ENCODE data around the gene PIP5K1C.
"Not testable (repeated sequence)": the region's sequence is repeated elsewhere in the genome, so short reads cannot be mapped to it uniquely, and the experiment has no call there.

PIP5K1C gene

DNA sequence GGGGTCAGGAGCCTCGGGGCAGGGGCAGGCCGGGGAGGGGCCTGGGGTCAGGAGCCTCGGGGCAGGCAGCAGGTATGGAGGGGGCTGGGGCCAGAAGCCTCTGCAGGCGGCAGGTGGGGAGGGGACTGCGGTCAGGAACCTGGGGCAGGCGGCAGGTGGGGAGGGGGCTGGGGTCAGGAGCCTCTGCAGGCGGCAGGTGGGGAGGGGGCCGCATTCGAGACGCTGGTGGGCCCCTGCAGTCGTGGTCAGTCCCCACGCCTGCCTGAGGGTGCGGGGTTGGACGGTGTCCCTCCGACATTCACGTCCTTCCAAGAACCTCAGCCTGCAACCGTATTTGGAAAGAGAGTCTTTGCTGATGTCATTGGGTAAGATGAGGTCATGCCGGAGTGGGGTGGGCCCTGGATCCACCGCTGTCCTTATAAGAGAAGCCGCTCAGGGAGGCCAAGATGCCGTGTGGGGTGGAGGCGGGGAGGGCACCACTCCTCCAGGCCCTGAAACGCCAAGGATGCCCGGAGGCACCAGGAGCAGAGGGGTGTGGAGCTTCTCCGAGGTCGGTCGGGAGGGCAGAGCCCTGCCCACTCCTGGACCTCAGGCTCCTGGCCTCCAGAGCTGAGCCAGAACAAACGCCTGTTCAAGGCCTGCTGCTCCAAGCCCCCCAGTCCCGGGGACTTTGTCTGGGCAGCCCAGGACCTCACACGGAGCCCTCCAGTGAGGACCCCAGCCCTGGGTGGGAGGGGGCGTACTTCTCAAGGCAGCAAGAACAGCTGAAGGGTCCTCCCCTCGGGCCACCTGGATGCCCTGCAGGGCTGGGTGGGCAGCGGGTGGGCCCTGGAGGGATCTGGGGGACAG is 30.1 kb downstream of the PIP5K1C start:
- peaks cover 2% of the 10 kb centered on the region for H3K36me3 ChIP-seq (ENCODE audit: control insufficient read depth, insufficient read depth, low read length)
- no peak for DNase-seq (ENCODE audit: extremely low read depth, insufficient read length)
- H3K4me3 ChIP-seq (replicated peaks; ENCODE audit: low read depth, low read length) = no peak overlapping the region; the same call in 1 of the 2 replicates
- TF ChIP-seq, protein P1, sequence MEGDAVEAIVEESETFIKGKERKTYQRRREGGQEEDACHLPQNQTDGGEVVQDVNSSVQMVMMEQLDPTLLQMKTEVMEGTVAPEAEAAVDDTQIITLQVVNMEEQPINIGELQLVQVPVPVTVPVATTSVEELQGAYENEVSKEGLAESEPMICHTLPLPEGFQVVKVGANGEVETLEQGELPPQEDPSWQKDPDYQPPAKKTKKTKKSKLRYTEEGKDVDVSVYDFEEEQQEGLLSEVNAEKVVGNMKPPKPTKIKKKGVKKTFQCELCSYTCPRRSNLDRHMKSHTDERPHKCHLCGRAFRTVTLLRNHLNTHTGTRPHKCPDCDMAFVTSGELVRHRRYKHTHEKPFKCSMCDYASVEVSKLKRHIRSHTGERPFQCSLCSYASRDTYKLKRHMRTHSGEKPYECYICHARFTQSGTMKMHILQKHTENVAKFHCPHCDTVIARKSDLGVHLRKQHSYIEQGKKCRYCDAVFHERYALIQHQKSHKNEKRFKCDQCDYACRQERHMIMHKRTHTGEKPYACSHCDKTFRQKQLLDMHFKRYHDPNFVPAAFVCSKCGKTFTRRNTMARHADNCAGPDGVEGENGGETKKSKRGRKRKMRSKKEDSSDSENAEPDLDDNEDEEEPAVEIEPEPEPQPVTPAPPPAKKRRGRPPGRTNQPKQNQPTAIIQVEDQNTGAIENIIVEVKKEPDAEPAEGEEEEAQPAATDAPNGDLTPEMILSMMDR (IDR thresholded peaks at IDR 0.05; ENCODE audit: insufficient read depth, low read length, poor library complexity, severe bottlenecking) = no peak
- no peaks in the 10 kb centered on the region for H3K27me3 ChIP-seq (replicated peaks; ENCODE audit: control insufficient read depth, insufficient read depth, low read length)

DNA sequence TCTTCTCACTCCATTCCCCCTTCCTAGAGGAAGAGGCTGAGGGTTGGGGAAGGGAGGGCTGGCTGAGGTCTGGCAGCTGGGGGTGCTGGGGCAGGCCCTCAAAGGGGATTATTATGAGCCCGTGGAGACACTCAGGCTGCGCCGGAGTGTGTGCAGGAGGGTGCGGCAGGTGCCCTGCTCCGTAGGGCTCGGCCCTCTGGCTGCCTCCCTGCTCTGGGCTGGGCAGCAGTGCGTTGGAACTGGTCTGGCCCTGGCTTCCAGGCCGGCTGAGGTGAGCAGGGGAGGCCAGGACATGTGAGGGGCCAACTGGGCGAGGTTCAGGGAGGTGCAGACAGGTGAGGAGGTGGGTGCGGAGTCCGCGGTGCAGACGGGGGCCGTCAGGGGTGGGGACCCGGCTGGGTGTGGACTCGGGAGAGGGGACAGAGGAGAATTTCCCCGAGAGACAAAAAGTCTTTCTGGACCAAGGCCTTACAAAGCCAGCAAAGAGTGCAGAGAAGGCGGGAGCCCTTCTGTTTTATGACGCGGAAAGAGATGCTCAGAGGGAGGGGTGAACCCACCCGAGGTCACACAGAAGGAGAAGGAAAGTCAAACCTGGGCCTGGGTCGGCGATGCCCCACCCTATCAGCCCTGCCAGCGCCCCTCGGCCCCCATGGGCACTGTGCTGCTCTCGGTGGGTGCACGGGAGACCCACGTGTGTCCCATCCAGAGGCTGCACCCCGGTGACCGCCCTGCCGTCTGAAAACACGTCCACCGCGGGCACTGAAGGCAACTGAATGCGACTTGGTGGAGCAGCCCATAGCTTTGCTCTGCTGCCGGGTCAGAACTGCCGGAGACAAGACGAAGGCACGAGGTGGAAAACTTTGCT is 31.0 kb downstream of the PIP5K1C start:
- Histone ChIP-seq H3K36me3 (ENCODE audit: control insufficient read depth, insufficient read depth, low read length) (peaks cover 2% of the 10 kb centered on the region), H3K27me3 (replicated peaks; ENCODE audit: control insufficient read depth, insufficient read depth, low read length) (no peaks in the 10 kb centered on the region), H3K4me3 (replicated peaks; ENCODE audit: low read depth, low read length) (no peak overlapping the region)
- TF ChIP-seq, protein P1 (IDR thresholded peaks at IDR 0.05; ENCODE audit: insufficient read depth, low read length, poor library complexity, severe bottlenecking) = no peak
- no peak for DNase-seq (ENCODE audit: extremely low read depth, insufficient read length)

DNA sequence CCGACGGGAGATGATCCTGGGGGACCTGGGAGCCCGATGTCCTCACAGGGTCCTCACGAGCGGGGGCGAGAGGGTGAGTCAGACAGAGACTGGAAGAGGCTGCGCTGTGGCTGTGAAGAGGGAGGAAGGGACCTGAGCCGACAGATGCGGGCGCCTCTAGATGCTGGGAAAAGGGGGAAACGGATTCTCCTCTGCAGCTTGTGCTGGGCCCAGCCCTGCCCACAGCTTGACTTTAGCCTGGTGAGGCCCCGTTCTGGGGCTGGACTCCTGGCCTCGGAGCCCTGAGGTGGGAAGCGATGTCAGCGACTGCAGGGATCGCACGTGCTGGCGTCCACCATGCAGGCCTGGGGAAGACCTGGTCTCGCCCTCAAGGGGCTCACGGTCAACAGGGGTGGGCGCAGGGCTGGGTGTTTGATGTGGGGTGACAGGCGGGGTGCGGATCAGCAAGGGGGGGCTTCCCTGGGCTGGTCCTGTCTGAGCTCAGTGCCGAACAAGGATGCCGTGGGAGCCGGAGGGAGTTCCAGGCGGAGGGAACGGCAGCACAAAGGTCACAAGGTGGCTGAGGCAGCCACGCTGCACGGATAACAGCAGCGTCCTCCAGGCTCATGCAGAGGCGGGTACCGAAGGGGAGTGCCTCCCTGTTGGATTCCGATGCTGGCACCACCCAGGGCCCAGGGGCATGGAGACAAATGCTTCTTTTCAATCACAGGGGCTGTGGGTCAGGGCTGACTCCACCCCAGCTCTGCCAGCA is 31.8 kb downstream of the PIP5K1C start:
- no peak overlapping the region for H3K4me3 ChIP-seq (replicated peaks; ENCODE audit: low read depth, low read length)
- H3K27me3 ChIP-seq (replicated peaks; ENCODE audit: control insufficient read depth, insufficient read depth, low read length) = no peaks in the 10 kb centered on the region
- peaks cover 5% of the 10 kb centered on the region for H3K36me3 ChIP-seq (ENCODE audit: control insufficient read depth, insufficient read depth, low read length)
- TF ChIP-seq, protein P1 (IDR thresholded peaks at IDR 0.05; ENCODE audit: insufficient read depth, low read length, poor library complexity, severe bottlenecking) = no peak
- DNase-seq (ENCODE audit: extremely low read depth, insufficient read length) = no peak

DNA sequence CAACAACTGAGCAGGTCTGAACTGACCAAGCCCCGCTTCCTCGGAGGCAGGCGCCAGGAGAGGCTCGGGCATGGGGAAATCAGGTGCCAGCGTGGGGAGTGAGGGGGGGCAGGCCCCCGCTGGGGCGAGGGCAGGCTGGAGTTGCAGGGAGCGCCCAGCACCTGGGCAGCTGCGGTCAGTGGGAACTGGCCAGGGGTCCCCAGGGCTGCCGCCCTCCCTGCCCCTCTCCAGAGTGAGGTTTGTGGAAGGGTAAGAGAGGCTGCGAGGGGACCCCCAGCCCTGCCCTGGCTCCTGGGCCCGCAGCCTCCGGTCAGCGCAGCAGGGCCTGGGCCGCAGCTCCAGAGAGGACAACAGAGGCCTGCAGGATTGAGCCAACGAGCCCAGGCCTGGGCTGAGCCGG is 32.5 kb downstream of the PIP5K1C start:
- DNase-seq (ENCODE audit: extremely low read depth, insufficient read length) = no peak
- Histone ChIP-seq H3K27me3 (replicated peaks; ENCODE audit: control insufficient read depth, insufficient read depth, low read length) (no peaks in the 10 kb centered on the region), H3K36me3 (ENCODE audit: control insufficient read depth, insufficient read depth, low read length) (peaks cover 5% of the 10 kb centered on the region), H3K4me3 (replicated peaks; ENCODE audit: low read depth, low read length) (no peak overlapping the region)
- TF ChIP-seq, protein P1 (IDR thresholded peaks at IDR 0.05; ENCODE audit: insufficient read depth, low read length, poor library complexity, severe bottlenecking) = no peak

DNA sequence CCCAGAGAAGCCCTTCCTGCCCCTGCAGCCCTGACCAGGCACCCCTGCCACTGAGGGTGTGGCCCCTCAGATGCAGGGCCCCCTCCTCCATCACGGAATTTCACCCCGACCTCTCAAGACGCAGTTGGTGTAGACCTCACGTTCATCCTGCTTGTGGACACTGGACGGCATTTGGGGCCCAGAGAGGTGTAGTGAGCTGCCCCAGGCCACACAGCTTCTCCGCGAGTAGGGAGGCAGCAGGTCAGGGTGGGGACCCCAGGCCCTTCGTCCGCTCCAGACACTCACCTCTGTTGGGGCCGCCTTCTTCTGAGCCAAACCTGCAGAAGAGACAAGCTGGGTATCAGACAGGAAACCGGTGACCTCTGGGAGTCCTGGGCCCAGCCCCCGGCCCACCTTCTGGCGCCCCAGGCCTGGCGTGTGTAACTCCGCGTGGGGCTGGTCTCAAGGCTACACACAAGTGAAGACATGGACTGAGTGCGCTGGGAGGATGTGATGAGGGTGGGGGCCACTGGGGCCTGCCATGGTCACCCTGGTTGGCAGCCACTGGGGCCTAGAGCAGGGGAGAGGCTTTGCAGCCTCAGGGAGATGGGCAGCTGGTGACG is 33.1 kb downstream of the PIP5K1C start:
- Histone ChIP-seq H3K36me3 (ENCODE audit: control insufficient read depth, insufficient read depth, low read length) (peaks cover 5% of the 10 kb centered on the region), H3K4me3 (replicated peaks; ENCODE audit: low read depth, low read length) (no peak overlapping the region), H3K27me3 (replicated peaks; ENCODE audit: control insufficient read depth, insufficient read depth, low read length) (no peaks in the 10 kb centered on the region)
- no peak for DNase-seq (ENCODE audit: extremely low read depth, insufficient read length)
- TF ChIP-seq, protein P1 (IDR thresholded peaks at IDR 0.05; ENCODE audit: insufficient read depth, low read length, poor library complexity, severe bottlenecking) = no peak

DNA sequence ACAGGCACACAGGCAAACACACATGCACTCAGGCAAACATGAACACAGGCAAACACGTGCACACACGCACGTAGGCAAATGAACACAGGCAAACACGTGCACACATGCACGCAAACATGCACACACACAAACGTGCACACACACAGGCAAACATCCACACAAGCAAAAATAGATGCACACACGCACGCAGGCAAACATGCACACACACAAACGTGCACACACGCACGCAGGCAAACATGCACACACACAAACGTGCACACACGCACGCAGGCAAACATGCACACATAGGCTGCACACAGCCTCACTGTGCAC is 33.8 kb downstream of the PIP5K1C start:
- H3K27me3 ChIP-seq (replicated peaks; ENCODE audit: control insufficient read depth, insufficient read depth, low read length); H3K36me3 ChIP-seq (ENCODE audit: control insufficient read depth, insufficient read depth, low read length); DNase-seq (ENCODE audit: extremely low read depth, insufficient read length); H3K4me3 ChIP-seq (replicated peaks; ENCODE audit: low read depth, low read length): not testable (repeated sequence)

Data from GM06990 (cell line).